Stimulated activated CD4-positive, alpha-beta T cell treated with anti-CD3 and anti-CD28 coated beads, TNF-alpha, amount 100 ng/mL, for 24 hours (primary cell): ENCODE data around the gene ANKRD39.
"Not testable (repeated sequence)": the region's sequence is repeated elsewhere in the genome, so short reads cannot be mapped to it uniquely, and the experiment has no call there.

ENCODE experiments used
- DNase-seq, 3 experiments: peaks; one replicate each; pipeline ENCODE4 v3.0.0-alpha.2; 2020; ENCODE audit warnings: low read depth in 3 of 3

The ANKRD39 gene

GRCh38 chr2:96870626-96871255, 12.9 kb upstream of the ANKRD39 start:
- DNase-seq, result peak in 1 of 3 experiments; percentile 55

DNA sequence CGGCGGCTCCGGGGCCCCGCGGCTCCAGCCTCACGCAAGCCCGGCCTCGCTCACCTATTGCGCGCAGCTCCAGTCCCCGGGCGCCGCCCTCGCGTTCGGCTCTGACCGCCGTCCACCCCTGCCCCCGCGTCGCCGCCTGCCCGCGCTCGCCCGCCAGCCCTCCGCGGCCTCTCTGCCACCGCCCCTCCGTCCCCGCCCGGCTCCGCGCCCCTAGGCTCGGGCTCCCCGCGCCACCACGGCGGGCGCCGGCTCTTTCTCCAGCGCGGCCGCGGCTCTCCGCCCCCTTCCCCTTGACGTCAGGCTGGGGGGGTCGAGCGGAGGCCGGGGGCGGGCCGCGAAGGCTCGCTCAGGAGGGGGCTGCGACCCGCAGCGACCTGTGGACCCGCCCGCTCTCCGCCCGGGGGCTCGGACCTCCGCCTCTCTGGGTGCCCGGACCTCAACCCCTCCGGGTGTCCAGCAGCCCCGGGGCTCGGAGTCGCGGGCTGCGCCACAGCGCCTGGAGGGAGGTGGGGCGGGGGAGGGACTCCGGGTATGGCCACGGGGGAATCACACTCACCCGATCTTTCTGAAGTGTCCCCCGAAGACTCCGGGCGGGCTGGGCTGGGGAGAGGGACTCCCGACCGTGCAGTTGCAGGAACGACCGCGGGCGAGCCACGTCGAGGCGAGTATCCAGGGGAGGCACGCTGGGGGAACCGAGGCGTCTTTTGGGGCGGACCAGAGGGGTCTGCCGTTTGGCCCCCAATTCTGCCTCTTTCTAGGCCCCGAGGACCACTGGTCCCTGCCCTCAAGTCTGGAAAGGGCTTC, 12.2 kb upstream of the ANKRD39 start, which contains the start of gene SEMA4C:
Gene SEMA4C, minus strand, starts transcription at position 259 of the 804 bp plus-strand sequence. CDS start 2,194 bp downstream, outside the sequence.
- peak in 1 of 3 experiments; percentile 40 for DNase-seq

- DNase-seq, result no peak
Measured at GRCh38 chr2:96869281-96869821, 11.5 kb upstream of the ANKRD39 start.

GRCh38 chr2:96868555-96869280, 10.9 kb upstream of the ANKRD39 start:
- DNase-seq, result peak in 1 of 3 experiments; percentile 71

DNA sequence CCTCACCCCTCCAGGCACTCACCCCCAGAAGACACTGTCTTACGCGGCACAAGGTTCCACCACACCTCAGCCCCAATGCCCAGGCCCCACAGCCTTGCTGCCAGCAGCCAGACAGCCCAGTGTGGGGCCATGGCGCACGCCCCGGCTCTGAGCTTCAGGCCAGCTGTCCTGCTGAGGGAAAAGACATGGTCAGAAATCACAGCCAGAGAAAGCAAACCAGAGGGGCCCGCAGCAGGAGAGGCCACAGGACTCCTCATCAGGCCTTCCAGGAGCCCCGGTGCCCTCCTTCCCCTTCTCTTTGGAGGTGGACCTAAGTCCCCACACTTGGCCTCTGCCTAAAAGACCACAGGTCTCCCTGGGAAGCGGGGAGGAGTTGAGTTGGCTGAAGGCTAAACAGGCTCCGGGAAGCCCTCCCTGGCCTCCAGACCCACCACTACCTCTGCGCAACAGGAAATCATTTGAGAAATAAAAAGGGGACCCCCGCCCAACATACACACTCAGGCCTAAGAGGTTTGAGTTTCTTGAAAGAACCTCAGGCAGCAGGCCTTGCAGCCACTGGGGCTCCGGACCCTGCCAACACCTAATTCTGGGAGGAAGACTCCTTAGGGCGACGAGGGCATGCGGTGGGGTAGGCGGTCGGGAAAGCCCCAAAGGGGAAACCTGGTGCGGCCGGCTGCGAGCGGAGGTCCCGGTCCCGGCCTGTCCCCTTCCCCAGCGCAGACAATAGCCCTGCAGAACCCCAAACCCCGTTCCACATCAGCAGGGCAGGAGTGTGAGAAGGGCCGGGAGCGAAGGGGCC, 10.1 kb upstream of the ANKRD39 start:
- no peak for DNase-seq

DNA sequence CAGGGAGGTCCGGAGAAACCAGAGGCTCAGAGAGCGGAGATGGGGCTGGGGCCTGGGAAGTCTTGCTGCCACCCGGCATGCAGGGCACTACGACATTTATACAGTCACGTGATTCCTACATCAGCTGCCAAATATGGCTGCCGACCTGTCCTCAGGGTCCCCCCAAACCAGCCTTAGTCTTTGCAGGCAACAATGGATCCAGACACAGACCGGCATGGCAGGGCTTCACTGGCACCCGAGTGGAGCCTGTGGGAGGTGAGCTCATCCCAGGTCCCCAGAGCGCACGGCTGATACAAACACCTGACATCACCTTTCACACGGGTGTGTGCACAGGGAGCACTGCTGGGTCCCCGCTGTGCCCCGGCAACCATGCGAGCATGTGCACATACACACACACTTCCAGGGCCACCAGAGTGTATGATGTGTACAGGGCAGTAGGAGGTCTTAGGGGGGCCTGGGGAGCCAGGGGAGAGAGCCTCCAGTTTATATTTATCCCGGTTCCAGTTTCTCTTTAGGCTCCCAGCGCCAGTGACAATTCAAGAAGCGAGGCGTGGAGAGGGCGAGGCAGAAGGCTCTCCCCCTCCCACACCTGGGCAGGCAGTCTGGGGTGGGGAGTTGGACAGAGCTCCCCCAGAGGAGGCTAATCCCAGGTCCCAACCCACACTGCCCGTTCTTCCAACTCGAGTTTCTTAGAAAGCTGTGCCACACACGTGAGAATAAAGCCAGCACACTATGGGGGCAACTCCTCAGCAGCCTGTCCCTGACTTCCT, 9.4 kb upstream of the ANKRD39 start:
- no peak for DNase-seq

GRCh38 chr2:96866586-96866985, 8.8 kb upstream of the ANKRD39 start:
- no peak for DNase-seq

- no peak for DNase-seq
Measured at GRCh38 chr2:96866149-96866548, 8.3 kb upstream of the ANKRD39 start.

DNA sequence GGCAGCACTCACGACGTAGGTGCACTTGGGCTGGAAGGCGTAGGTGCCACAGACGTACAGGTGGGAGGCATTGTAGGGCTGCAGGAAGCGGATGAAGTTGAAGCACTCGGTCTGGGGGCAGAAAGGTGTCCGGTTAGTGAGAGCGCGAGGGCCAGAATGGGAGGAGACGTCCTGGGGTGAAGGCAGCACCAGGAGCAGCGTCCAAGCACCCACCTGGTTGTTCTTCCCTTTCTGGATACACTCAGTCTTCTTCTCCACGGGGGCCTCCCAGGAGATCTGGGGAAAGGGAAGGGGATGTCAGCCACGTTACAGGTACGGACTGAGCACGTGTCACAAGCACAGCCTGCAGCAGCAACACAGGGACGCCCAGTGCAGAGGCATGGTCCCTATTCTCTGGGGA, 7.8 kb upstream of the ANKRD39 start:
- DNase-seq, result no peak

- no peak for DNase-seq
Measured at GRCh38 chr2:96864343-96865091, 6.7 kb upstream of the ANKRD39 start.

DNA sequence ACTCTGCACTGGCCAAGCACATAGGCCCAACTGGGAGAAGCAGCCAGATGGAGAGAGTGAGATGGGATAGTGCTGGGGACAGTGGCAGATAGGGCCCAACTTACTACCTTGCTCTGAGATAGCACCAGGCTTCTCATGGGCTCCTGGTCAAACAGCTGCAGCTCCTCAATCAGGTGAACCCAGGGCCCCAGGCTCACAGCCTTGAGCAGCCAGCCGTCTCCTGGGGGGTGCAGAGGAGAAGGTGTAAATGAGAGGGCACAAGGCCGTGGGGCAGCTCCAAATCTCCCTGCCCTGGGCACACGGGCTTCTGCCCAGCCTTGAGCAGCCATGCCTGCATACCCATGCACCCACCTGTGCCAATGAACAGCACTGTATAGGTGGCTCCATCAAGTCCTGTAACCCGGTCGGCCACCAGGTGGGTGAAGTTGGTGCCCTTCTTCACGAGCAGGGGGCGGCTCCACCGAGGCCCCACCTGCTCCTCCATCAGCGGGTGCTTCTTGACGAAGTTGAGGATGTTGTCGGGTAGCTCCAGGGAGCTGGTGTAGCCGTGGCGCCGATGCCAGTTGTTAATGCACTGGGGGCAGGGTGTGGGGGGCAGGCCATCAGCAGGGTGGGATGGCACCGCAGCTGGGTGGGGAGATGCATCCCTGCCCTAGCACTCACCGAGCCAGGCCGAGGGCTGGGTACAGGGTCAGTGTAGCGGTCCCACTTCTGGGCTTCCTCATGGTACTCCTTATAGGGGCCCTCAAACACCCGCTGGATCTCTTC, 5.9 kb upstream of the ANKRD39 start:
- DNase-seq, result no peak

GRCh38 chr2:96863056-96863455, 5.2 kb upstream of the ANKRD39 start:
- not testable (repeated sequence) for DNase-seq

DNA sequence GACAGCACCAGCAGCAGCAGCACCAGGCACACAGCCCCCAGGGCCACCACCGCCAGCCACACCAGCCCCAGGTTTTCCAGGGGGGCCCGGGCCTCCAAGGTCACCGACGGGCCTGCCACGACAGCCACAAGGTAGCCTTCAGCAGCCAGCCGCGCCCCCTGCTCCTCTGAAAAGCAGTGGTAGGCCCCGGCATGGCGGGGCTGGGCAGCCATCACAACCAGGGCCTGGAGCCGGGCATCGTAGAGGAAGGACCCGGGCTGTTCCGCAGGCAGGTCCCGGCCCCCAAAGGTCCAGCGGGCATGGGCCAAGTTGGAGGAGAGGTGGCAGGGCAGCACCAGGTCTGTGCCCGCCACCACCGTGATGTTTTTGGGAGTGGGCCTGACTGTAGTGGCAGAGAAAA, 3.3 kb upstream of the ANKRD39 start:
- no peak for DNase-seq

DNA sequence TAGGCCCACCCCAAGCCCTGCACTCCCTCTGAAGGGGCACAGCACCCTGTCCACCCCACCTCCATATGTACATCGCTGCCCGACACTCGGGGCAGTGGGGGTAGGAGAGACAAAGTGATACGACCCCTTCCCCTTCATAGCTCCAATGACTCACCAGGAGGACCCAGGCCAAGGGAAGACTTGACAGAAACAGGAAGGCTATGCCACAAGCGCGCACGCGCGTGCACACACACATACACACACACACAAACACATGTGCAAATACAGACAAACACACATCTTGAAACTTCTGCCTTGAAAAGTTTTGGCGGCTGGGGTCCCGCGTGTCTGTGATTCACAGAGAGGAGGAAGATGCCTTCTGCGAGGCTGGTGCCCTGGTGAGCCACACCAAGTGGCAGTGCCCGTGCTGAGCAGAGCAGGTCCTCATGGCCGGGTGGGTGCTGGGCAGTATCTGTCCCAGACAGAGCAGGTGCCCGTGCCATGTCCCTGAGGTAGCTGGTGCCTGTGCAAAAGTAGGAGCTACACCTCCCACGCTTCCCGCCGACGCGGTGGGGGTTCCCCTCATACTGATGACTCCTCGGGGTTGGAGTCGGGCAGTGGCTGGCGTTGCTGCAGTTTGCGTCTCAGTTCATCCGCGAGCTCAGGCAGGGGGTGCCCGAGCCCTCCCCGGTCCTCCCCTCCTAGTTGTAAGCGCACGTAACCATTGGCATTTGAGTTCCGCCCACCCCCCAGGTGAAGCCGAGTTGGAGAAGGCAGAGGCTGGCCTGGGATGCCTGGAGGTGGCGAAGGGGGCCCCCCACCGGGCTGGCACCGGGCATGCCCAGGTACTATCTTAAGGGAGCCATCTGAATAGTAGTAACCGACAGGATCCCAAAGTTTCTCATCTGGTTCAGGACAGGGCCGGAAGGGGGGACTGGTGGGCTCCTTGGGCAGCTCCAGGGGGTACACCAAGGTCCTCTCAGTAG, 2.5 kb upstream of the ANKRD39 start:
- DNase-seq, result peak in 1 of 3 experiments; percentile 59

DNA sequence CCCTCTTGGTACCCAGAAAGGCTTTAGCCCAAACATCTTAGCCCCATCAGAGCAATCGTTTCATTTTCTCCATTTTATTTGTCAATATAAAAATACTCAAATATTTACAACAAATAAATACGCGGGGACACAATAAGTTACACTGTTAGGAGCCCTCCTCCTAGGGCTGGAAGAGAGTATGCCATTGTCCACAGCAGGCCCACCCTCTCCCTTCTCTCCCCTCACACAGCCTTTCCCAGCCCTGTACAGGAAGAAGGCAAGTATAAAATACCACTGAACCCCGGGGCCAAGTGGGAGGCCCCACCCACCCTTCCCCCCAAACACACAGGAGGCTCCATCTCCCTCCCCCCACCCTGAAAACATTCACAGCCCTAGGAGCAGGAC, 1.9 kb upstream of the ANKRD39 start:
- no peak for DNase-seq

DNA sequence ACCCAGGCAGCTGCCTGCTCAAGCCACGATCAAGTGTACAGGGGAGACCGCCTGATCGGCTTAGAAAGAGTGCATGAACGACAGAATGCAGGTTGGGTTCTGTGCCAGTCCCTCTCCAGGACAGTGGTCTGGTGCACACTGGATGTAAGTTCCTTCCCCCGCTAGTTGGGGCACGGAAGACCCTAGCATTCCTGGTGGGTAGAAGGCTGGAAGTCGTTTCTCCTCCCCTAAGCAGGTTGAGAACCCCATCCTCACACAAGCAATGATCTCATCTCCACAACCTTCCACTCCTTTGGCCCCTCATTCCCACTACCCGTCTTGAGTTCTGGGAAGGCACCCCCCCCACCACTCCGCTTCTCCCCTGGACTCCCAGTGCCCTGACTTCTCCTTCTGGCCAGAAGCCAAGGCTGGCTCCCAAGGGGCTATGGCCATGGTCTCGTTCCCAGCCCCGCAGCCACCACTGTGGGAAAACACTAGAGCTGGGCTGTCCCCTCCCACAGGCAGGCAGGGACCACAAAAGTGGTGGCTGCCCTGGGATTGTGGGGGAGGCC, 1.4 kb upstream of the ANKRD39 start:
- DNase-seq, result no peak
